HS-5 (cell line): ENCODE measurements around the gene URM1.

Experiments used
- DNase-seq: peaks from one replicate; pipeline ENCODE4 v3.0.0-alpha.2; 2012; ENCODE audit warnings: low read depth

The URM1 gene

DNA sequence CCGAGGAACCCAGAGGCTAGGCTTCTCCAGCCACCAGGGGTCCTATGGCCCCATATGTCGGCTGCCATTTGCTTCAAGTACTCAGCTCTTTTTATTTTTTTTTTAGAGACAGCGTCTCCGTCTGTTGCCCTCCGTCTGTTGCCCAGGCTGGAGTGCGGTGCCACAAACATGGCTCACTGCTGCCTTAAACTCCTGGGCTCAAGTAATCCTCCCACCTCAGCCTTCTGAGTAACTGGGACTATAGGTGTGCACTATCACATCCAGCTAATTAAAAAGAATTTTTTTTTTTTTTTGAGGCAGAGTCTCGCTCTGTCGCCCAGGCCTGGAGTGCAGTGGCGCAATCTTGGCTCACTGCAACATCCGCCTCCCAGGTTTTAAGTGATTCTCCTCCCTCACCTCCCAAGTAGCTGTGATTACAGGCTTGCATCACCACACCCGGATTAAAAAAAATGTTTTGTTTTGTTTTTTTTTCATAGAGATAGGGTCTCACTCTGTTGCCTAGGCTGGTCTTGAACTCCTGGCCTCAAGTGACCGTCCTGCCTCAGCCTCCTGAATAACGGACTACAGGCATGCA, 58.4 kb downstream of the URM1 start:
- DNase-seq, result no peak

DNA sequence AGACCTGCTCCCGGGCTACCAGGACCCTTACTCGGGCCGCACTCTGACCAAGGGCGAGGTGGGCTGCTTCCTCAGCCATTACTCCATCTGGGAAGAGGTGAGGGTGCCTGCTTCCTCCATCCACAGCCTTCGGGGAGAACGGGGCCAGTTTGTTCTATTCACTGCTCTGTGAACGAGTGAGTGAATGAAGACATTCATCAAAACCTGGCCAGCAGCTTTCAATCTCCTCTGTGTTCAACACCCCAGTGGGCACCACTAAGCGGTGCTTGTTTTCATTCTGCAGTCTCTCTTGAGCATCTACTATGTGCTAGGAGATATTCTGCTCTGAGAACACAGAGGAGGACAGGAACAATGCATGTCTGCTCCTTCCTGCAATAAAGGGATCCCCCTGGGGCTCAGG, 60.0 kb downstream of the URM1 start:
- no peak for DNase-seq

- no peak for DNase-seq
Measured at GRCh38 chr9:128434340-128434739, 63.2 kb downstream of the URM1 start.

GRCh38 chr9:128435611-128436010, 64.4 kb downstream of the URM1 start:
- DNase-seq, result no peak

- peak; percentile 28 for DNase-seq
Measured at GRCh38 chr9:128438343-128439109, 67.4 kb downstream of the URM1 start.

DNA sequence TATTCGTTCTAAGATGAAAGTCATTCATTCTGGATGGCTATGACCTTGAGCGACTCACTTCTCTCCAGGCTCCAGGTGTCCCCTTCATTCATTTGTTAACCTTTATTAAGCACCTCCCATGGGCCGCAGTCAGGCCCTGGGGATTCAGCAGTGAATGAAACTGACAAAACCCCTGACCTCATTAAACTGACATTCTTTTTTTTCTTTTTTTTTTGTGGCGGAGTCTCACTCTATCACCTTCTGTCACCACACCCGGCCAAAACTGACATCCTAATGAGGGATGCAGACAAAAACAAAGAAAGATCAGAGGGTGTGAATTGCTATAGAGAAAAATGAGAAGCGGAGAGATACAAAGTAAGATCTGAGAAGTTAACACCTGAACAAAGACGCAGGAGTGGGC, 68.1 kb downstream of the URM1 start:
- no peak for DNase-seq
